IgD-negative memory B cell (primary cell): ENCODE results near the gene PRPF18. TPM values are rescaled to one million over a fixed set of nuclear protein-coding genes. Genes with fewer than 3 reads are reported as not detected.
A peak's percentile ranks its signal among the peaks of the same experiment; 100 is the strongest.

Experiments used
- H3K27ac Mint-ChIP-seq, 3 donors: one replicate each; pipeline ENCODE4 v1.8.0; 2020 to 2022; ENCODE audit warnings: mild to moderate bottlenecking in 3 of 3, mixed read lengths in 3 of 3, moderate library complexity in 1 of 3
- H3K27me3 Mint-ChIP-seq: one replicate; pipeline ENCODE4 v1.8.0; 2021; ENCODE audit warnings: mixed read lengths
- H3K36me3 Mint-ChIP-seq: one replicate; pipeline ENCODE4 v1.8.0; 2020; ENCODE audit warnings: mild to moderate bottlenecking, mixed read lengths
- H3K4me1 Mint-ChIP-seq, 3 donors: one replicate each; pipeline ENCODE4 v1.8.0; 2020 to 2022; ENCODE audit warnings: mixed read lengths in 3 of 3, mild to moderate bottlenecking in 1 of 3
- H3K4me3 Mint-ChIP-seq, 4 donors: one replicate each; pipeline ENCODE4 v1.8.0; 2020 to 2022; ENCODE audit warnings: mild to moderate bottlenecking in 4 of 4, mixed read lengths in 4 of 4, moderate library complexity in 3 of 4
- H3K9me3 Mint-ChIP-seq, 3 donors: one replicate each; pipeline ENCODE4 v1.8.0; 2020 to 2021; ENCODE audit warnings: mixed read lengths in 3 of 3, mild to moderate bottlenecking in 1 of 3
- polyA plus RNA-seq: library from polyadenylated mRNA; unstranded; fragments of 300-500 nt; fragmentation: Illumina TruSeq; gene quantifications from one replicate; pipeline ENCODE4 v1.2.3, GENCODE V29; 2021

Gene PRPF18
- polyA plus RNA-seq, 1 donor from 2014 or later = 30.5 TPM

- H3K9me3 Mint-ChIP-seq = peaks cover 5 to 24% (median 5%) of the 10 kb centered on the region in 3 donors
- no peak overlapping the region for H3K27ac Mint-ChIP-seq
- no peaks in the 10 kb centered on the region for H3K4me1 Mint-ChIP-seq
- H3K36me3 Mint-ChIP-seq = peaks cover 32% of the 10 kb centered on the region
- H3K4me3 Mint-ChIP-seq = no peak overlapping the region
- H3K27me3 Mint-ChIP-seq = no peaks in the 10 kb centered on the region
Observed at GRCh38 chr10:13643016-13643415, 56.3 kb downstream of the PRPF18 start.

- Mint-ChIP-seq H3K4me3 (no peak overlapping the region), H3K36me3 (peaks cover 35% of the 10 kb centered on the region), H3K4me1 (no peaks in the 10 kb centered on the region), H3K27ac (no peak overlapping the region), H3K9me3 (peaks cover 5 to 24% (median 5%) of the 10 kb centered on the region in 3 donors), H3K27me3 (no peaks in the 10 kb centered on the region)
Observed at GRCh38 chr10:13644866-13645265, 58.1 kb downstream of the PRPF18 start.

GRCh38 chr10:13648425-13648824, 61.7 kb downstream of the PRPF18 start:
- no peaks in the 10 kb centered on the region for H3K4me1 Mint-ChIP-seq
- H3K9me3 Mint-ChIP-seq = no peaks in the 10 kb centered on the region
- H3K27ac Mint-ChIP-seq = no peak overlapping the region
- no peak overlapping the region for H3K4me3 Mint-ChIP-seq
- no peaks in the 10 kb centered on the region for H3K27me3 Mint-ChIP-seq
- peaks cover 20% of the 10 kb centered on the region for H3K36me3 Mint-ChIP-seq

- Mint-ChIP-seq H3K27ac (peak overlapping the region in 1 of 3 donors; percentile 58), H3K36me3 (peaks cover 20% of the 10 kb centered on the region), H3K27me3 (no peaks in the 10 kb centered on the region), H3K4me3 (no peak overlapping the region), H3K4me1 (no peaks in the 10 kb centered on the region), H3K9me3 (no peaks in the 10 kb centered on the region)
Observed at GRCh38 chr10:13649844-13650520, 63.2 kb downstream of the PRPF18 start.

- H3K36me3 Mint-ChIP-seq = peaks cover 16% of the 10 kb centered on the region
- no peaks in the 10 kb centered on the region for H3K4me1 Mint-ChIP-seq
- H3K4me3 Mint-ChIP-seq = no peak overlapping the region
- H3K9me3 Mint-ChIP-seq = no peaks in the 10 kb centered on the region
- no peaks in the 10 kb centered on the region for H3K27me3 Mint-ChIP-seq
- no peak overlapping the region for H3K27ac Mint-ChIP-seq
Observed at GRCh38 chr10:13650961-13651360, 64.2 kb downstream of the PRPF18 start.

GRCh38 chr10:13651969-13652720, 65.4 kb downstream of the PRPF18 start:
- Mint-ChIP-seq H3K27me3 (no peaks in the 10 kb centered on the region), H3K27ac (peak overlapping the region in 1 of 3 donors; percentile 28), H3K9me3 (no peaks in the 10 kb centered on the region), H3K4me1 (no peaks in the 10 kb centered on the region), H3K4me3 (no peak overlapping the region), H3K36me3 (peaks cover 12% of the 10 kb centered on the region)

GRCh38 chr10:13652860-13653259, 66.1 kb downstream of the PRPF18 start:
- Mint-ChIP-seq H3K4me3 (no peak overlapping the region), H3K27me3 (no peaks in the 10 kb centered on the region), H3K27ac (peak overlapping the region in 1 of 3 donors; percentile 28), H3K36me3 (peaks cover 10% of the 10 kb centered on the region), H3K9me3 (no peaks in the 10 kb centered on the region), H3K4me1 (no peaks in the 10 kb centered on the region)

GRCh38 chr10:13654118-13654830, 67.5 kb downstream of the PRPF18 start:
- H3K4me1 Mint-ChIP-seq = peaks cover 0 to 1% (median 0%) of the 10 kb centered on the region in 3 donors
- H3K9me3 Mint-ChIP-seq = no peaks in the 10 kb centered on the region
- H3K27me3 Mint-ChIP-seq = no peaks in the 10 kb centered on the region
- no peak overlapping the region for H3K4me3 Mint-ChIP-seq
- H3K36me3 Mint-ChIP-seq = no peaks in the 10 kb centered on the region
- peak overlapping the region in 1 of 3 donors; percentile 73 for H3K27ac Mint-ChIP-seq

- Mint-ChIP-seq H3K27ac (no peak overlapping the region), H3K27me3 (no peaks in the 10 kb centered on the region), H3K4me1 (peaks cover 0 to 4% (median under 1%) of the 10 kb centered on the region in 3 donors), H3K36me3 (no peaks in the 10 kb centered on the region), H3K4me3 (no peak overlapping the region), H3K9me3 (no peaks in the 10 kb centered on the region)
Observed at GRCh38 chr10:13654846-13655245, 68.1 kb downstream of the PRPF18 start.

- Mint-ChIP-seq H3K27me3 (no peaks in the 10 kb centered on the region), H3K4me3 (peak overlapping the region in 1 of 4 donors; percentile 12), H3K36me3 (peaks cover 2% of the 10 kb centered on the region), H3K27ac (no peak overlapping the region), H3K4me1 (peaks cover 0 to 9% (median 6%) of the 10 kb centered on the region in 3 donors), H3K9me3 (no peaks in the 10 kb centered on the region)
Observed at GRCh38 chr10:13656337-13657100, 69.8 kb downstream of the PRPF18 start.

- H3K27me3 Mint-ChIP-seq = no peaks in the 10 kb centered on the region
- H3K4me3 Mint-ChIP-seq = no peak overlapping the region
- peaks cover 2% of the 10 kb centered on the region for H3K36me3 Mint-ChIP-seq
- peaks cover 0 to 9% (median 6%) of the 10 kb centered on the region in 3 donors for H3K4me1 Mint-ChIP-seq
- H3K9me3 Mint-ChIP-seq = no peaks in the 10 kb centered on the region
- H3K27ac Mint-ChIP-seq = no peak overlapping the region
Observed at GRCh38 chr10:13657101-13657680, 70.4 kb downstream of the PRPF18 start.

GRCh38 chr10:13658264-13658663, 71.5 kb downstream of the PRPF18 start:
- no peak overlapping the region for H3K27ac Mint-ChIP-seq
- H3K4me1 Mint-ChIP-seq = peaks cover 0 to 9% (median 6%) of the 10 kb centered on the region in 3 donors
- H3K36me3 Mint-ChIP-seq = peaks cover 2% of the 10 kb centered on the region
- no peak overlapping the region for H3K4me3 Mint-ChIP-seq
- no peaks in the 10 kb centered on the region for H3K9me3 Mint-ChIP-seq
- H3K27me3 Mint-ChIP-seq = no peaks in the 10 kb centered on the region

GRCh38 chr10:13658871-13659685, 72.3 kb downstream of the PRPF18 start:
- no peaks in the 10 kb centered on the region for H3K27me3 Mint-ChIP-seq
- H3K9me3 Mint-ChIP-seq = no peaks in the 10 kb centered on the region
- peak overlapping the region in 1 of 4 donors; percentile 45 for H3K4me3 Mint-ChIP-seq
- H3K27ac Mint-ChIP-seq = no peak overlapping the region
- peaks cover 2% of the 10 kb centered on the region for H3K36me3 Mint-ChIP-seq
- H3K4me1 Mint-ChIP-seq = peaks cover 0 to 9% (median 6%) of the 10 kb centered on the region in 3 donors
